ENCODE measurements around the gene CDH20.

GRCh38 chr18:61497422-61497821 is 164.2 kb downstream of the CDH20 start:
- TF ChIP-seq POLR2A (IDR thresholded peaks at IDR 0.05; ENCODE audit: low read length) (no peak), GATA1 (IDR thresholded peaks at IDR 0.05; ENCODE audit: low read depth, low read length) (no peak)
